ENCODE measurements around the gene LIME1. TPM values are rescaled to one million over a fixed set of nuclear protein-coding genes. Genes with fewer than 3 reads are reported as not detected.

The LIME1 gene
- total and polyA plus RNA-seq, 9 of the 15 experiments (the other 6 are each of a cell fraction or from before 2014, with no cell fraction given), result 0.11 to 17.1 (median 2.8) TPM; not detected in 2

GRCh38 chr20:63738687-63739129 lies 2.2 kb downstream of the LIME1 start (continued):
- TF ChIP-seq, protein P1, sequence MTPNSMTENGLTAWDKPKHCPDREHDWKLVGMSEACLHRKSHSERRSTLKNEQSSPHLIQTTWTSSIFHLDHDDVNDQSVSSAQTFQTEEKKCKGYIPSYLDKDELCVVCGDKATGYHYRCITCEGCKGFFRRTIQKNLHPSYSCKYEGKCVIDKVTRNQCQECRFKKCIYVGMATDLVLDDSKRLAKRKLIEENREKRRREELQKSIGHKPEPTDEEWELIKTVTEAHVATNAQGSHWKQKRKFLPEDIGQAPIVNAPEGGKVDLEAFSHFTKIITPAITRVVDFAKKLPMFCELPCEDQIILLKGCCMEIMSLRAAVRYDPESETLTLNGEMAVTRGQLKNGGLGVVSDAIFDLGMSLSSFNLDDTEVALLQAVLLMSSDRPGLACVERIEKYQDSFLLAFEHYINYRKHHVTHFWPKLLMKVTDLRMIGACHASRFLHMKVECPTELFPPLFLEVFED (CRISPR knock-in tag; conservative IDR thresholded peaks at IDR 0.05), result no peak
- TF ChIP-seq, protein P2, sequence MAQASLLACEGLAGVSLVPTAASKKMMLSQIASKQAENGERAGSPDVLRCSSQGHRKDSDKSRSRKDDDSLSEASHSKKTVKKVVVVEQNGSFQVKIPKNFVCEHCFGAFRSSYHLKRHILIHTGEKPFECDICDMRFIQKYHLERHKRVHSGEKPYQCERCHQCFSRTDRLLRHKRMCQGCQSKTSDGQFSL (CRISPR knock-in tag; IDR thresholded peaks at IDR 0.05), result no peak
- TF ChIP-seq, protein P2 (tag; IDR thresholded peaks at IDR 0.05), result no peak
- TF ChIP-seq DPF2 (IDR thresholded peaks at IDR 0.05) (no peak), NCOA4 (IDR thresholded peaks at IDR 0.05; ENCODE audit: partially characterized antibody) (no peak), EP300 (IDR thresholded peaks at IDR 0.05; ENCODE audit: low read length) (no peak), KAT8 (IDR thresholded peaks at IDR 0.05; ENCODE audit: low read depth) (no peak), DACH1 (IDR thresholded peaks at IDR 0.05; ENCODE audit: partially characterized antibody) (peak; percentile 53), VEZF1 (CRISPR knock-in tag; IDR thresholded peaks at IDR 0.05) (no peak)
- TF ChIP-seq, protein P3, sequence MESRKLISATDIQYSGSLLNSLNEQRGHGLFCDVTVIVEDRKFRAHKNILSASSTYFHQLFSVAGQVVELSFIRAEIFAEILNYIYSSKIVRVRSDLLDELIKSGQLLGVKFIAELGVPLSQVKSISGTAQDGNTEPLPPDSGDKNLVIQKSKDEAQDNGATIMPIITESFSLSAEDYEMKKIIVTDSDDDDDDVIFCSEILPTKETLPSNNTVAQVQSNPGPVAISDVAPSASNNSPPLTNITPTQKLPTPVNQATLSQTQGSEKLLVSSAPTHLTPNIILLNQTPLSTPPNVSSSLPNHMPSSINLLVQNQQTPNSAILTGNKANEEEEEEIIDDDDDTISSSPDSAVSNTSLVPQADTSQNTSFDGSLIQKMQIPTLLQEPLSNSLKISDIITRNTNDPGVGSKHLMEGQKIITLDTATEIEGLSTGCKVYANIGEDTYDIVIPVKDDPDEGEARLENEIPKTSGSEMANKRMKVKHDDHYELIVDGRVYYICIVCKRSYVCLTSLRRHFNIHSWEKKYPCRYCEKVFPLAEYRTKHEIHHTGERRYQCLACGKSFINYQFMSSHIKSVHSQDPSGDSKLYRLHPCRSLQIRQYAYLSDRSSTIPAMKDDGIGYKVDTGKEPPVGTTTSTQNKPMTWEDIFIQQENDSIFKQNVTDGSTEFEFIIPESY (CRISPR knock-in tag; IDR thresholded peaks at IDR 0.05), result peak; percentile 97
